ENCODE results near the gene POM121C.
"Not testable (repeated sequence)": the region's sequence is repeated elsewhere in the genome, so short reads cannot be mapped to it uniquely, and the experiment has no call there.

- not testable (repeated sequence) for TF ChIP-seq POLR2AphosphoS5, POLR2A, POU2F2, SPI1, TAF1 (IDR thresholded peaks at IDR 0.05; ENCODE audit: low read depth, low read length)
Measured at GRCh38 chr7:75442101-75442464, 44.0 kb downstream of the POM121C start.

Measured in GM12891 (cell line).